H9 (cell line): ENCODE data around the gene PIK3R5. TPM values are rescaled to one million over a fixed set of nuclear protein-coding genes. Genes with fewer than 3 reads are reported as not detected.

ENCODE experiments used
- DNase-seq: peaks from one replicate; pipeline ENCODE4 v3.0.0-alpha.2; 2017
- H2AFZ ChIP-seq: one replicate; pipeline ENCODE4 v1.6.1; 2013; ENCODE audit warnings: mild to moderate bottlenecking, low read length, control low read depth, moderate library complexity
- H2AK5ac ChIP-seq: 2 replicates; pipeline ENCODE4 v1.6.1; 2013; ENCODE audit warnings: low read length, control low read depth, mixed read lengths; ENCODE audit not compliant: insufficient read length
- H2BK120ac ChIP-seq: one replicate; pipeline ENCODE4 v1.6.1; 2013; ENCODE audit warnings: low read depth, mild to moderate bottlenecking, low read length, control low read depth, inconsistent platforms; ENCODE audit not compliant: poor library complexity, severe bottlenecking
- H2BK12ac ChIP-seq: 2 replicates; pipeline ENCODE4 v1.6.1; 2013; ENCODE audit warnings: low read length, control low read depth, mixed read lengths, low read depth; ENCODE audit not compliant: insufficient read length
- H2BK15ac ChIP-seq: 2 replicates; pipeline ENCODE4 v1.6.1; 2013; ENCODE audit warnings: low read depth, low read length, control low read depth
- H2BK20ac ChIP-seq: one replicate; pipeline ENCODE4 v1.6.1; 2013; ENCODE audit warnings: low read depth, mild to moderate bottlenecking, low read length, control low read depth, inconsistent platforms; ENCODE audit not compliant: poor library complexity, severe bottlenecking
- H2BK5ac ChIP-seq: 2 replicates; pipeline ENCODE4 v1.6.1; 2013; ENCODE audit warnings: low read length, control low read depth, mixed read lengths; ENCODE audit not compliant: insufficient read length
- H3K14ac ChIP-seq: 2 replicates; pipeline ENCODE4 v1.6.1; 2013; ENCODE audit warnings: low read length, control low read depth; ENCODE audit not compliant: insufficient read depth
- H3K18ac ChIP-seq: 2 replicates; pipeline ENCODE4 v1.6.1; 2013; ENCODE audit warnings: low read depth, mild to moderate bottlenecking, mixed read lengths, low read length, control low read depth; ENCODE audit not compliant: insufficient read length
- H3K23ac ChIP-seq: 2 replicates; pipeline ENCODE4 v1.6.1; 2013; ENCODE audit warnings: low read length, control low read depth, mixed read lengths, low read depth; ENCODE audit not compliant: insufficient read length
- H3K23me2 ChIP-seq: 2 replicates; pipeline ENCODE4 v1.6.1; 2013; ENCODE audit warnings: low read depth, mild to moderate bottlenecking, mixed read lengths, low read length, control low read depth; ENCODE audit not compliant: insufficient read length, poor library complexity, severe bottlenecking
- H3K27ac ChIP-seq: 2 replicates; pipeline ENCODE4 v1.5.1; 2013; ENCODE audit warnings: low read length, control low read depth, mixed read lengths, low read depth; ENCODE audit not compliant: insufficient read length
- H3K27me3 ChIP-seq: 2 replicates; pipeline ENCODE4 v1.6.1; 2013; ENCODE audit warnings: low read length, control low read depth, inconsistent platforms; ENCODE audit not compliant: insufficient read depth
- H3K4ac ChIP-seq: 2 replicates; pipeline ENCODE4 v1.6.1; 2013; ENCODE audit warnings: low read depth, mild to moderate bottlenecking, control low read depth, inconsistent platforms, low read length, moderate library complexity
- H3K4me1 ChIP-seq: 2 replicates; pipeline ENCODE4 v1.6.1; 2013; ENCODE audit warnings: low read length, control low read depth, inconsistent platforms; ENCODE audit not compliant: insufficient read depth
- H3K4me2 ChIP-seq: 2 replicates; pipeline ENCODE4 v1.6.1; 2013; ENCODE audit warnings: low read length, control low read depth, mixed read lengths; ENCODE audit not compliant: insufficient read length, insufficient read depth
- H3K56ac ChIP-seq: 2 replicates; pipeline ENCODE4 v1.6.1; 2013; ENCODE audit warnings: low read depth, mild to moderate bottlenecking, mixed read lengths, low read length, control low read depth; ENCODE audit not compliant: insufficient read length
- H3K79me1 ChIP-seq: 2 replicates; pipeline ENCODE4 v1.6.1; 2013; ENCODE audit warnings: low read depth, mild to moderate bottlenecking, moderate library complexity, low read length, control low read depth, inconsistent platforms; ENCODE audit not compliant: insufficient read depth, poor library complexity, severe bottlenecking
- H3K79me2 ChIP-seq: 2 replicates; pipeline ENCODE4 v1.6.1; 2013; ENCODE audit warnings: low read length, control low read depth, inconsistent platforms; ENCODE audit not compliant: insufficient read depth
- H3K9ac ChIP-seq: 2 replicates; pipeline ENCODE4 v1.6.1; 2013; ENCODE audit warnings: low read length, control low read depth, mixed read lengths; ENCODE audit not compliant: insufficient read length; ENCODE audit errors: extremely low read depth
- H3K9me3 ChIP-seq: one replicate; pipeline ENCODE4 v1.6.1; 2013; ENCODE audit warnings: low read depth, low read length, inconsistent platforms; ENCODE audit not compliant: control insufficient read depth
- H3T11ph ChIP-seq: one replicate; pipeline ENCODE4 v1.6.1; 2013; ENCODE audit warnings: mild to moderate bottlenecking, low read length, control low read depth, inconsistent platforms
- H4K20me1 ChIP-seq: one replicate; pipeline ENCODE4 v1.6.1; 2013; ENCODE audit not compliant: control insufficient read depth, insufficient read length, insufficient read depth
- H4K5ac ChIP-seq: 2 replicates; pipeline ENCODE4 v1.6.1; 2013; ENCODE audit warnings: low read depth, mild to moderate bottlenecking, mixed read lengths, low read length, control low read depth; ENCODE audit not compliant: insufficient read length
- H4K8ac ChIP-seq: replicated peaks from 2 replicates; pipeline ENCODE4 v1.6.1; 2013; ENCODE audit warnings: low read length, control low read depth, mixed read lengths, low read depth; ENCODE audit not compliant: insufficient read length
- H4K91ac ChIP-seq: 2 replicates; pipeline ENCODE4 v1.6.1; 2013; ENCODE audit warnings: low read depth, mild to moderate bottlenecking, moderate library complexity, mixed read lengths, low read length, control low read depth; ENCODE audit not compliant: insufficient read length
- H3K27ac Mint-ChIP-seq, 3 experiments: 2 replicates in 2 of 3; 3 replicates in 1 of 3; pipeline ENCODE4 v1.8.0; 2020 to 2021; ENCODE audit warnings: mixed read lengths in 3 of 3, mild to moderate bottlenecking in 1 of 3, moderate library complexity in 1 of 3
- H3K27me3 Mint-ChIP-seq: 2 replicates; pipeline ENCODE4 v1.8.0; 2021; ENCODE audit warnings: low read depth, mild to moderate bottlenecking, moderate library complexity, mixed read lengths
- H3K36me3 Mint-ChIP-seq, 3 experiments: 2 replicates in 2 of 3; 3 replicates in 1 of 3; pipeline ENCODE4 v1.8.0; 2020 to 2021; ENCODE audit warnings: low read depth in 3 of 3, mixed read lengths in 3 of 3; ENCODE audit not compliant: insufficient read depth in 1 of 3
- H3K4me1 Mint-ChIP-seq, 2 experiments: 2 replicates each; pipeline ENCODE4 v1.8.0; 2020; ENCODE audit warnings: mixed read lengths in 2 of 2
- H3K4me3 Mint-ChIP-seq, 2 experiments: 2 replicates in 1 of 2; 3 replicates in 1 of 2; pipeline ENCODE4 v1.8.0; 2020 to 2021; ENCODE audit warnings: mild to moderate bottlenecking in 2 of 2, mixed read lengths in 2 of 2, moderate library complexity in 1 of 2
- H3K9me3 Mint-ChIP-seq, 2 experiments: 2 replicates in 1 of 2; 3 replicates in 1 of 2; pipeline ENCODE4 v1.8.0; 2020; ENCODE audit warnings: mild to moderate bottlenecking in 2 of 2, mixed read lengths in 2 of 2, moderate library complexity in 1 of 2
- WGBS: extraction: QIAGEN DNeasy Blood & Tissue Kit; methylation state at CpG from one replicate; pipeline ENCODE4 v1.1.7; 2013; ENCODE audit warnings: missing lambda C conversion rate, low lambda C conversion rate, mixed read lengths; ENCODE audit not compliant: insufficient read length; ENCODE audit errors: extremely low coverage; 5-methylcytosine and 5-hydroxymethylcytosine counted together
- total RNA-seq: library from RNA; stranded (reverse); gene quantifications from 2 replicates; pipeline ENCODE4 v1.2.1, GENCODE V29; 2021
- TF ChIP-seq, protein P1 (sequence below): fragments of 200-600 bp; sonication (generic); conservative IDR thresholded peaks from 3 replicates; pipeline ENCODE4 v1.8.0; 2021; ENCODE audit warnings: antibody characterized with exemption, mild to moderate bottlenecking

The PIK3R5 gene
- total RNA-seq, 1 experiment from 2014 or later = 1.4 TPM

DNA sequence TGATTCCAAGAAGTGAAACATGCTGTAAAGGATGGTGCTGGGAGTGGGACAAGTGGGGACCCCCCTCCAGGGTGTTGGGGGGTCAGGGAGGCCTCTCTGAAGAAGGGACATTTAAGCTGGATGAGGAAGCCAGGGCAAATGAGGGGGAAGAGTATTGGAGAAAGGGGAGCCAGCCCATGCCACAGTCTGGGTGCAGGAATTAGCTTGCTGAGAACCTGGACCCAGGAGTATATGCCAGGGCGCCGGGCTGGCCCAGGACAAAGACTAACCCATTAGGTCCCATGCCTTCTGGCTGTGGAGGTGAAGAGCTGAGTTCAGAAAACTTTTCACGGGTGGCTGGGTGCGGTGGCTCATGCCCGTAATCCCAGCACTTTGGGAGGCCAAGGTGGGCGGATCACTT, 52.4 kb downstream of the PIK3R5 start:
- Histone ChIP-seq H3K14ac (no peak overlapping the region), H4K20me1 (no peaks in the 10 kb centered on the region), H3K4me2 (no peak overlapping the region), H3T11ph (no peak overlapping the region), H3K79me1 (no peaks in the 10 kb centered on the region), H2AK5ac (no peak overlapping the region), H3K4me1 (no peaks in the 10 kb centered on the region), H2BK12ac (no peak overlapping the region), H3K4ac (no peak overlapping the region), H3K9ac (no peak overlapping the region), H3K27ac (no peak overlapping the region), H3K79me2 (no peaks in the 10 kb centered on the region), H4K5ac (no peak overlapping the region), H2AFZ (no peak overlapping the region), H2BK20ac (no peak overlapping the region), H2BK15ac (no peak overlapping the region), H3K18ac (no peak overlapping the region), H3K27me3 (no peaks in the 10 kb centered on the region), H4K91ac (no peak overlapping the region), H3K9me3 (no peaks in the 10 kb centered on the region), H2BK120ac (no peak overlapping the region), H4K8ac (no peak overlapping the region), H3K56ac (no peak overlapping the region), H3K23me2 (no peaks in the 10 kb centered on the region), H2BK5ac (no peak overlapping the region), H3K23ac (no peak overlapping the region)
- no peak for DNase-seq
- WGBS = no CpG with 5 or more reads among the region's 6 CpGs
- Mint-ChIP-seq H3K4me3 (no peak overlapping the region), H3K27me3 (peaks cover 3% of the 10 kb centered on the region), H3K27ac (no peak overlapping the region; a peak in 1 of 7 replicates), H3K9me3 (peaks cover 8 to 12% of the 10 kb centered on the region in 2 experiments), H3K36me3 (peaks cover 0 to 12% (median 4%) of the 10 kb centered on the region in 3 experiments; a peak in 3 of 7 replicates), H3K4me1 (peaks cover 4 to 5% of the 10 kb centered on the region in 2 experiments)
- TF ChIP-seq, protein P1, sequence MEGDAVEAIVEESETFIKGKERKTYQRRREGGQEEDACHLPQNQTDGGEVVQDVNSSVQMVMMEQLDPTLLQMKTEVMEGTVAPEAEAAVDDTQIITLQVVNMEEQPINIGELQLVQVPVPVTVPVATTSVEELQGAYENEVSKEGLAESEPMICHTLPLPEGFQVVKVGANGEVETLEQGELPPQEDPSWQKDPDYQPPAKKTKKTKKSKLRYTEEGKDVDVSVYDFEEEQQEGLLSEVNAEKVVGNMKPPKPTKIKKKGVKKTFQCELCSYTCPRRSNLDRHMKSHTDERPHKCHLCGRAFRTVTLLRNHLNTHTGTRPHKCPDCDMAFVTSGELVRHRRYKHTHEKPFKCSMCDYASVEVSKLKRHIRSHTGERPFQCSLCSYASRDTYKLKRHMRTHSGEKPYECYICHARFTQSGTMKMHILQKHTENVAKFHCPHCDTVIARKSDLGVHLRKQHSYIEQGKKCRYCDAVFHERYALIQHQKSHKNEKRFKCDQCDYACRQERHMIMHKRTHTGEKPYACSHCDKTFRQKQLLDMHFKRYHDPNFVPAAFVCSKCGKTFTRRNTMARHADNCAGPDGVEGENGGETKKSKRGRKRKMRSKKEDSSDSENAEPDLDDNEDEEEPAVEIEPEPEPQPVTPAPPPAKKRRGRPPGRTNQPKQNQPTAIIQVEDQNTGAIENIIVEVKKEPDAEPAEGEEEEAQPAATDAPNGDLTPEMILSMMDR = no peak
